ENCODE results near the gene EVL.

GRCh38 chr14:100067971-100068959 is 3.0 kb downstream of the EVL start:
- TF ChIP-seq MAFK (IDR thresholded peaks at IDR 0.05; ENCODE audit: partially characterized antibody) (no peak), MAX (IDR thresholded peaks at IDR 0.05) (no peak), CTCF (IDR thresholded peaks at IDR 0.05) (no peak), JUN (IDR thresholded peaks at IDR 0.05) (no peak), SMC3 (IDR thresholded peaks at IDR 0.05) (no peak)
- TF ChIP-seq, protein P1, sequence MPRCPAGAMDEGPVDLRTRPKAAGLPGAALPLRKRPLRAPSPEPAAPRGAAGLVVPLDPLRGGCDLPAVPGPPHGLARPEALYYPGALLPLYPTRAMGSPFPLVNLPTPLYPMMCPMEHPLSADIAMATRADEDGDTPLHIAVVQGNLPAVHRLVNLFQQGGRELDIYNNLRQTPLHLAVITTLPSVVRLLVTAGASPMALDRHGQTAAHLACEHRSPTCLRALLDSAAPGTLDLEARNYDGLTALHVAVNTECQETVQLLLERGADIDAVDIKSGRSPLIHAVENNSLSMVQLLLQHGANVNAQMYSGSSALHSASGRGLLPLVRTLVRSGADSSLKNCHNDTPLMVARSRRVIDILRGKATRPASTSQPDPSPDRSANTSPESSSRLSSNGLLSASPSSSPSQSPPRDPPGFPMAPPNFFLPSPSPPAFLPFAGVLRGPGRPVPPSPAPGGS (IDR thresholded peaks at IDR 0.05): no peak
- TF ChIP-seq, protein P2, sequence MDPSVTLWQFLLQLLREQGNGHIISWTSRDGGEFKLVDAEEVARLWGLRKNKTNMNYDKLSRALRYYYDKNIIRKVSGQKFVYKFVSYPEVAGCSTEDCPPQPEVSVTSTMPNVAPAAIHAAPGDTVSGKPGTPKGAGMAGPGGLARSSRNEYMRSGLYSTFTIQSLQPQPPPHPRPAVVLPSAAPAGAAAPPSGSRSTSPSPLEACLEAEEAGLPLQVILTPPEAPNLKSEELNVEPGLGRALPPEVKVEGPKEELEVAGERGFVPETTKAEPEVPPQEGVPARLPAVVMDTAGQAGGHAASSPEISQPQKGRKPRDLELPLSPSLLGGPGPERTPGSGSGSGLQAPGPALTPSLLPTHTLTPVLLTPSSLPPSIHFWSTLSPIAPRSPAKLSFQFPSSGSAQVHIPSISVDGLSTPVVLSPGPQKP (IDR thresholded peaks at IDR 0.05; ENCODE audit: low read depth, low read length): no peak
